IPS DF 6.9 (cell line): Measurements from ENCODE around the gene LTF.
"Not testable (repeated sequence)": the region's sequence is repeated elsewhere in the genome, so short reads cannot be mapped to it uniquely, and the experiment has no call there.

ENCODE experiments used
- DNase-seq: peaks from one replicate; pipeline ENCODE4 v3.0.0-alpha.2; 2013; ENCODE audit warnings: low read depth, low spot score
- H3K27ac ChIP-seq: one replicate; pipeline ENCODE4 v1.5.1; 2013; ENCODE audit warnings: low read length, control low read depth
- H3K27me3 ChIP-seq: 2 replicates; pipeline ENCODE4 v1.6.1; 2013; ENCODE audit warnings: mild to moderate bottlenecking, low read length; ENCODE audit not compliant: control insufficient read depth, insufficient read depth
- H3K36me3 ChIP-seq: 2 replicates; pipeline ENCODE4 v1.6.1; 2013; ENCODE audit warnings: low read length; ENCODE audit not compliant: control insufficient read depth, insufficient read depth
- H3K4me1 ChIP-seq: 2 replicates; pipeline ENCODE4 v1.6.1; 2013; ENCODE audit warnings: low read length; ENCODE audit not compliant: control insufficient read depth, insufficient read depth
- H3K4me3 ChIP-seq: 2 replicates; pipeline ENCODE4 v1.5.1; 2013; ENCODE audit warnings: mild to moderate bottlenecking, low read length
- H3K9me3 ChIP-seq: 2 replicates; pipeline ENCODE4 v1.6.1; 2013; ENCODE audit warnings: low read length, inconsistent platforms; ENCODE audit not compliant: control insufficient read depth, insufficient read depth
- WGBS: extraction: QIAGEN DNeasy Blood & Tissue Kit; methylation state at CpG from one replicate; pipeline ENCODE4 v1.1.7; 2013; ENCODE audit warnings: mixed read lengths, missing lambda C conversion rate; ENCODE audit not compliant: insufficient read length, insufficient coverage; 5-methylcytosine and 5-hydroxymethylcytosine counted together

The LTF gene

GRCh38 chr3:46393554-46394434 lies 70.9 kb downstream of the LTF start:
- DNase-seq = no peak
- H3K27ac ChIP-seq = no peak overlapping the region

GRCh38 chr3:46393011-46393410 lies 71.7 kb downstream of the LTF start:
- DNase-seq = no peak
- Histone ChIP-seq H3K27ac (no peak overlapping the region), H3K36me3 (no peaks in the 10 kb centered on the region), H3K27me3 (no peaks in the 10 kb centered on the region), H3K4me3 (no peak overlapping the region), H3K9me3 (no peaks in the 10 kb centered on the region), H3K4me1 (no peaks in the 10 kb centered on the region)
- WGBS = no CpG with 5 or more reads among the region's 2 CpGs

More at GRCh38 chr3:46393554-46394434, 70.9 kb downstream of the LTF start:
- Histone ChIP-seq H3K36me3 (no peaks in the 10 kb centered on the region), H3K4me3 (no peak overlapping the region), H3K9me3 (no peaks in the 10 kb centered on the region), H3K27me3 (no peaks in the 10 kb centered on the region), H3K4me1 (no peaks in the 10 kb centered on the region)
- no CpG with 5 or more reads among the region's 8 CpGs for WGBS

GRCh38 chr3:46391526-46391925 lies 73.2 kb downstream of the LTF start:
- not testable (repeated sequence) for H3K27me3 ChIP-seq, H3K4me1 ChIP-seq, H3K4me3 ChIP-seq, DNase-seq, H3K36me3 ChIP-seq, H3K27ac ChIP-seq, H3K9me3 ChIP-seq
- no CpG with 5 or more reads among the region's 5 CpGs for WGBS

GRCh38 chr3:46389306-46389705 lies 75.4 kb downstream of the LTF start:
- Histone ChIP-seq H3K36me3 (no peaks in the 10 kb centered on the region; the same call in 1 of the 2 replicates), H3K4me3 (no peak overlapping the region), H3K27me3 (no peaks in the 10 kb centered on the region), H3K27ac (no peak overlapping the region), H3K9me3 (no peaks in the 10 kb centered on the region), H3K4me1 (peaks cover 2% of the 10 kb centered on the region; the same call in 1 of the 2 replicates)
- no CpG with 5 or more reads among the region's 6 CpGs for WGBS
- DNase-seq = no peak

- not testable (repeated sequence) for H3K9me3 ChIP-seq, DNase-seq, H3K27me3 ChIP-seq, H3K4me3 ChIP-seq, H3K27ac ChIP-seq, H3K36me3 ChIP-seq, H3K4me1 ChIP-seq
- no CpG with 5 or more reads among the region's 4 CpGs for WGBS
Measured at GRCh38 chr3:46388847-46389246, 75.9 kb downstream of the LTF start.

GRCh38 chr3:46386205-46386604 lies 78.5 kb downstream of the LTF start:
- Histone ChIP-seq H3K27me3 (no peaks in the 10 kb centered on the region), H3K4me1 (peaks cover 2% of the 10 kb centered on the region; the same call in 1 of the 2 replicates), H3K9me3 (no peaks in the 10 kb centered on the region), H3K27ac (no peak overlapping the region), H3K36me3 (no peaks in the 10 kb centered on the region; the same call in 1 of the 2 replicates), H3K4me3 (no peak overlapping the region)
- DNase-seq = no peak
- no CpG with 5 or more reads among the region's 4 CpGs for WGBS
